ENCODE measurements around the gene GNB1L. TPM values are rescaled to one million over a fixed set of nuclear protein-coding genes. Genes with fewer than 3 reads are reported as not detected.

Gene GNB1L
- total RNA-seq, 1 experiment from 2014 or later = 18.0 TPM

GRCh38 chr22:19893363-19893762, 38.7 kb upstream of the GNB1L start:
- POLR2A ChIA-PET = no interaction called here
- no peak for ATAC-seq
- Mint-ChIP-seq H3K27ac (peak overlapping the region; percentile 26; the same call in 1 of the 2 replicates), H3K36me3 (no peaks in the 10 kb centered on the region), H3K9me3 (no peaks in the 10 kb centered on the region), H3K27me3 (ENCODE audit: low read depth) (no peaks in the 10 kb centered on the region; the same call in 1 of the 2 replicates), H3K4me1 (peaks cover 29% of the 10 kb centered on the region), H3K4me3 (no peak overlapping the region)
- TF ChIP-seq ZNF263 (CRISPR knock-in tag; IDR thresholded peaks at IDR 0.05; ENCODE audit: low read depth) (no peak), RORB (CRISPR knock-in tag; IDR thresholded peaks at IDR 0.05) (no peak), ZNF512 (CRISPR knock-in tag; IDR thresholded peaks at IDR 0.05; ENCODE audit: borderline replicate concordance) (no peak), SMAD4 (CRISPR knock-in tag; IDR thresholded peaks at IDR 0.05) (no peak), E2F4 (CRISPR knock-in tag; IDR thresholded peaks at IDR 0.05; ENCODE audit: borderline replicate concordance, low read depth) (no peak), ETV6 (CRISPR knock-in tag; IDR thresholded peaks at IDR 0.05) (no peak), ATF3 (CRISPR knock-in tag; conservative IDR thresholded peaks at IDR 0.05) (no peak), FOXP4 (CRISPR knock-in tag; IDR thresholded peaks at IDR 0.05) (no peak), CREM (CRISPR knock-in tag; IDR thresholded peaks at IDR 0.05) (no peak), PRDM15 (CRISPR knock-in tag; IDR thresholded peaks at IDR 0.05) (no peak), ZNF396 (CRISPR knock-in tag; IDR thresholded peaks at IDR 0.05; ENCODE audit: borderline replicate concordance) (no peak), NR1H2 (CRISPR knock-in tag; IDR thresholded peaks at IDR 0.05) (no peak), MYBL2 (CRISPR knock-in tag; IDR thresholded peaks at IDR 0.05) (no peak), MAX (CRISPR knock-in tag; IDR thresholded peaks at IDR 0.05) (no peak)
- DNase-seq (ENCODE audit: low spot score) = no peak
- CTCF ChIA-PET = interaction anchor here (4.3 kb wide), 1 partner anchor 17 kb away, joined by 25 read pairs; no protein-coding TSS in a partner anchor

GRCh38 chr22:19892925-19893324, 38.3 kb upstream of the GNB1L start:
- POLR2A ChIA-PET = no interaction called here
- Mint-ChIP-seq H3K36me3 (no peaks in the 10 kb centered on the region), H3K9me3 (no peaks in the 10 kb centered on the region), H3K27ac (peak overlapping the region; percentile 45; the same call in 1 of the 2 replicates), H3K4me3 (no peak overlapping the region), H3K4me1 (peaks cover 29% of the 10 kb centered on the region), H3K27me3 (ENCODE audit: low read depth) (no peaks in the 10 kb centered on the region; the same call in 1 of the 2 replicates)
- DNase-seq (ENCODE audit: low spot score) (no peak), ATAC-seq (no peak)
- CTCF ChIA-PET = interaction anchor here (1.7 to 4.3 kb wide), 2 partner anchors 17 to 163 kb away, joined by 8 to 25 read pairs; no protein-coding TSS in a partner anchor
- TF ChIP-seq NR2C2 (CRISPR knock-in tag; IDR thresholded peaks at IDR 0.05) (no peak), CREB1 (CRISPR knock-in tag; IDR thresholded peaks at IDR 0.05) (no peak), NFATC4 (CRISPR knock-in tag; IDR thresholded peaks at IDR 0.05) (no peak), GRHL2 (CRISPR knock-in tag; IDR thresholded peaks at IDR 0.05; ENCODE audit: insufficient replicate concordance, severe bottlenecking) (no peak), GTF2I (CRISPR knock-in tag; conservative IDR thresholded peaks at IDR 0.05) (no peak), FOXK1 (CRISPR knock-in tag; IDR thresholded peaks at IDR 0.05) (no peak), JUN (CRISPR knock-in tag; IDR thresholded peaks at IDR 0.05) (no peak), ZMAT4 (CRISPR knock-in tag; IDR thresholded peaks at IDR 0.05) (no peak), ZNF138 (CRISPR knock-in tag; conservative IDR thresholded peaks at IDR 0.05) (no peak), ZNF263 (CRISPR knock-in tag; IDR thresholded peaks at IDR 0.05; ENCODE audit: low read depth) (no peak), IRF1 (CRISPR knock-in tag; IDR thresholded peaks at IDR 0.05) (no peak), ZNF396 (CRISPR knock-in tag; IDR thresholded peaks at IDR 0.05; ENCODE audit: borderline replicate concordance) (no peak), ZBTB21 (CRISPR knock-in tag; IDR thresholded peaks at IDR 0.05; ENCODE audit: borderline replicate concordance) (no peak), ZNF416 (CRISPR knock-in tag; IDR thresholded peaks at IDR 0.05) (no peak), FOXJ3 (CRISPR knock-in tag; IDR thresholded peaks at IDR 0.05; ENCODE audit: borderline replicate concordance) (no peak)

Data from WTC11 (cell line).